Anterior cingulate cortex (tissue), 58 donors: ENCODE data around the gene SIM2.

Experiments
- DNase-seq, 58 donors: peaks; one replicate each; lab custom pipeline; 2025; lab: John Stamatoyannopoulos, UW

SIM2 gene

DNA sequence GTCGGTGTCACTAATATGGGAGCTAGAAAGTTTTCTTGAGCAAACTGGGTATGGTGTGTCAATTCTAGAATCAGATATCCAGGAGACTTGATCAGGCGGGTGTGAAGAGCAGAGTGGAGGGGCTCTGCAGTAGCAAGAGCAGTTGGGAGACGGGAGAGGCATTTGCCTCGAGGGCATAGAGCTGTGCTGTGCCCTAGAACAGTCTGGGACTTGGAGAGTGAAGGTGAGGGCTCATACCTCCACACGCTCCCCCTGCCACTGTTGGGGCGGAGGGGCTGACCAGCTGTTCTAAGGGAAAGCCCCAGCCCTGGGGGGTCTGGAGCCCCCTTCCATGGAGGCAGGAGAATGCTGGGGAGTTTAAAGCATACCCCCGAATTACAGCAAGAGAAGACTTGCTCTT is 33.8 kb downstream of the SIM2 start:
- no peak for DNase-seq

DNA sequence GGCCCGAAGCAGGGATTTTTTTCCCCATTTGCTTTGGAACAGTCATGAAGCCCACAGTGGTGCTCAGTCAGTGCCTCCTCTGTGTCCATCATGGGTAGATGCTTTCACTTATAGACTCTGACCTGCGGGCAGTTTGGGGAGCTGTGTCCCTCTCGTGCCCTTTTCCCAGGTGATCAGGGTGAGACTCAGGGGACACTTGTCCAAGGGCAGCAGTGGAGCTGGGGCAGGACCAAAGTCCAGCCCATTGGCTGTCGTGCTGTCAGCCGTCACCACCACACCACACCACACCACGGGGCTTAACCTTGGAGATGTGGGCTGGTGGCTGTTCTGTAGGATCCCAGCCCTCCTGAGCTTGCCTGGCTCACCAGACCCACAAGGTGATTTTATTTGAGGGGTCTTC is 34.9 kb downstream of the SIM2 start:
- no peak for DNase-seq

DNA sequence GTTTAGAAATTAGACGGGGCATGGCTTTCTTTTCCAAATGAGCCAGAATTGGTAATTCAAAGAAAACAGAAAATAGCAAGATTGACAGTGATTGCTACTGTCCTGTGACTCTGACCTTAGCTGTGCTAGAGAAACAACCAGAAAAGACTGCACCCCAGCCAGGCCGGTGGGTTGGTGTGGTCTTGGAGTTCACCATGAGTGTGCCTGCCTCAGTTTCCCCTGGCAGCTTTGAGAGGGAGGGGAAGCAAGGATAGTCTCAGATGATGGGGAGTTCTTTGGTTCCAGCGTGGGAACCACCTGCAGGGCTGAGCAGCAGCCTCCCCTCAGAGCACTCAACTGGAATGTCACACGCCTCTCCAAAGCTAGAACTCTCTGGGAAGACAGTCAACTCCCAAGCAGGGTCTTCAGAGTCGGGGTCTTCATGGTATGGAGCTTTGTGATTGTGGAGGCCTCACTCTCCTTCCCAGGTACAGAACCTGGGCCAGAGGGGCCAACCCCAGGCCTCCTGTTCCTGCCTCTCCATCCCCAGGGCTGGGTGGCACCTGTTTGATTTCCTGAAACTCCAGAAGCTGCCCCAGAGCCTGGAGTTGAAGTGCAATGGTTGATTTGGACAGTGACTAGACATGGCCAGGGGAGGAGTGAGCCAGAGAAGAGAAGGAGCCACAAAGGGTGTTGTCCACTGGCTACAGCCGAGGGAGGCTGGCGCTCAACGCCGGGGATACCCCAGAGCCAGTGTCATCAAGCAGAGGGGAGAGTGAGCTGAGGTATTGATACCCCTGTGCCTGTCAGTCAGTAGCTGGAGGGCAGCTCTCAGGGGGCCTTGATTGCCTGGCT is 35.7 kb downstream of the SIM2 start:
- DNase-seq: no peak

DNA sequence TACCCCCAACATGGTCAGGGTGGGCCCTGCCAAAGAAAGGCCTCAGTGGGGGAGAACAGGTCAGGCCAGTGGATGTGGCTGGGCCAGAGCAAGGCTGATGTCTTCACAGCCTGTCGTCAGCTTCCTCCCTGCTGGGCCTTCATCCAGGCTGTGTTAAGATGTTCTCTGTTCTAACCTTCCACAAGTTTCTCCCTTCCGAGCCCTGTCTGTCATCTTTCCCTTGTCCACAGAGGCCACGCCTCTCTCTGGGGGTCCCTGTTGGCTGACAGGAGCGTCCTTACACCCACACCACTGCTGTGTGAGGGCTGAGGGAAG is 36.2 kb downstream of the SIM2 start:
- DNase-seq: no peak

DNA sequence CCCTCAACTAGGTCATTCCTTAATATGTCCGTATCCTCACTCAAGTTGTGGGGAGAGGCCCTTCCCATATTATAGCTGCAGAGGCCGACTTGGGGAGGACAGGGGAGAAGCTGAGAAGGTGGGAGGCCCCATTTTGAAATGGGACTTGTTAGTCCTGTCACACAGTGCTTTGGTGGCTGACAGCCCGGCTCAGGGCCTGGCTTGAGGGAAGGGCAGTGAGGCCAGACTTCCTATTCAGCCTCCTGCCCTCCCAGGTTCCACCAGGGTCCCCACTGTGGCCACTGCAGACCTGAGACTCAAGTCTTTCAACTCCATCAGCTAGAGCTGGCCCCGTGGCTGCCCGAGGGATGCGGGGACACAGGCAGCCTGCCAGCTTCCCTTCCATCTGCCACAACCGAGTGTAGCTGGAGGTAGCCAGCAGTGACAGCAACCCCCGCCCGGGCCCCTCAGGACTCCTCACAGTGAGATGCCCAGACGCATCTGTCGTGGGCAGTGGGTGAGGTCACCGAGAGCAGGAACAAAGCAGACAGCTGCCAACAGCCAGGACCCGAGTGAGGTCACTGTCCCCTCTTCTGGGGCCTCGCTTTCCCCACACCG is 36.9 kb downstream of the SIM2 start:
- no peak for DNase-seq

DNA sequence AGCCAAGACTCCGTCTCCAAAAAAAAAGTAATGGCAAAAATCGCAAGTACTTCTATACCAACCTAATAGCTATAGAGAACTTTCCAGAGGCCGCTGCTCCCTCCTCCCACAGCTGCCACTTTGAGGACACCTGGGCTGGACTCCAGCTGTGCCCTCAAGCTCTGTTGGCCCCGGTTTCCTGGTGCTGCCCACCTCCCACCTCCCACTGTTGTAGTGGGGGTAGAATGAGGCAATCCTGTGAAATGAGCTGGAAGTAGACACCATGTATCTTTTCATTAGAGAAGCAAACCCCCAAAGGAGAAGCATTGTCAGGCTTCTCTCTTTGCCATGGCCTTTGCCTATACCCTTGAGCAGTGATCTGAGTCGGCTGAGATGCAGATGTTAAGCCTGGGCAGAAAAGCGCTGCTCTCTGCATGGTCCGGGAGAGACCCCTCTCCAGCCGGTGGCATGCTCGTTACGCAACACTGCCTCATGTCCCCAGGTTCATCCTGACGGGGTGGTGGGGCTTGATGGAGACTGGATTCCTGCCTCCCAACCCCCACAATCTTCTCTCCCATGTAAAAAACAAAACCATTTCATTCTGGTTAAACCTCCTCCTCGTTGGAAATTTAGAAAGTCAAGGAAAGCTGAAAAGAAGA is 39.7 kb downstream of the SIM2 start:
- no peak for DNase-seq

DNA sequence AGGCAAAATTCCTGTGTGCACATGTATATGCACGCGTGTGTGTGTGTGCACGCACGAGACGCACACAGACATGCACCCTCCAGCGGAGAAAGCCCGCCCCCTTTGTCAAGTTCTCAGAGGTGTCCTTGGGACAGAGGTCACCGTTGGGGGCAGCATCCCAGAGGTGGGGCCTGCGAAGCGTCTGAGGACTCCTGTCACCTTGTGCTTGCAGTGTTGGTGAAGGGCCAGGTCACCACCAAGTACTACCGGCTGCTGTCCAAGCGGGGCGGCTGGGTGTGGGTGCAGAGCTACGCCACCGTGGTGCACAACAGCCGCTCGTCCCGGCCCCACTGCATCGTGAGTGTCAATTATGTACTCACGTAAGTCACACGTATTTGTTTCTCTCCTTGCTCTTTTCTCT is 42.6 kb downstream of the SIM2 start:
- DNase-seq: no peak

DNA sequence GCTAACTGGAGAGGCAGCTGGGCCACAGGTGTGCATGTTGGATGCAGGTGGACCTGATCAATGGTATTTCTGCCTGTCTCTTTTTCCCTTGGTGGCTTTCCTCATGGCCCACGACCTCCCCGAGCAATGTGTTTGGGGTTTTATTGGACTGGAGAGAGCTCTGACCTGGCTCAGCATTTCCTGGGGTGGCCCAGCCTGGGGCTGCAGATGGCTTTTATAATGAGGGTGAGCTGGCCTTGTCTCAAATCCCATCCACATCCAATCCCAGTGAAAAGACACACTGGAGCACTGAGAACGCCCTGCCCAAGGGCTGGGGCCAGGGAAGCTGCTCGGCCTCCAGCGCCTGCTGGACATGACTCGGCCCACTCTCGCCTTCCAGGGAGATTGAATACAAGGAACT is 44.1 kb downstream of the SIM2 start:
- no peak for DNase-seq

DNA sequence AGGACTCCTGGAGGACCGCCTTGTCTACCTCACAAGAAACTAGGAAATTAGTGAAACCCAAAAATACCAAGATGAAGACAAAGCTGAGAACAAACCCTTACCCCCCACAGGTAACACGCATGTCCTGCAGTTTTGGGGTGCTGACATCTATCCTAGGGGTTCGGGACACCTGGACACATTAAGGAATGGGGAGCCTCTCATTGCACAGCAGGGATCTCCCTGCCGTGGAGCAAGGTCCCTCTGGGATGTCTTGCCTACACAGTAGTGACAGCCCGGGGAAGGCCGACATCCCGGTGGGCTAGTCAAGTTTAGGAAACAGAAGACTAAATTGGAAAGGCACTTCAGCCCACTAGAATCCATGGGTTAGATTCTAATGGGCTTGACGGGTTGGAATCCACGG is 44.5 kb downstream of the SIM2 start:
- DNase-seq: no peak

DNA sequence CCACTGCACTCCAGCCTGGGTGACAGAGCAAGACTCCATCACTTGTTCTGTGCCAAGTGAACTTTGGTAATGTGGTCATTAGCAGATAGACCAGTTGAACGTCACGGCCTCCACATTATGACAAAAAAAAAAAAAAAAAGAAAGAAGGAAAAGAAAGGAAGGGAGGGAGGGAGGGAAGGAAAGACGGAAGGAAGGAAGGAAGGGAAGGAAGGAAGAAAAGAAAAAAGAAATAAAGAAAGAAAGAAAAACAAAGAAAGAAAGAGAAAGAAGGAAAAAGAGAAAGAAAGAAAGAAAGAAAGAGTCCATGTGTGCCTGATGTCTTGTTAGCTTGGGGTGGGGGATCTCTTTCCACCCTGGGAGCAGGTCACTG is 45.3 kb downstream of the SIM2 start:
- no peak for DNase-seq

DNA sequence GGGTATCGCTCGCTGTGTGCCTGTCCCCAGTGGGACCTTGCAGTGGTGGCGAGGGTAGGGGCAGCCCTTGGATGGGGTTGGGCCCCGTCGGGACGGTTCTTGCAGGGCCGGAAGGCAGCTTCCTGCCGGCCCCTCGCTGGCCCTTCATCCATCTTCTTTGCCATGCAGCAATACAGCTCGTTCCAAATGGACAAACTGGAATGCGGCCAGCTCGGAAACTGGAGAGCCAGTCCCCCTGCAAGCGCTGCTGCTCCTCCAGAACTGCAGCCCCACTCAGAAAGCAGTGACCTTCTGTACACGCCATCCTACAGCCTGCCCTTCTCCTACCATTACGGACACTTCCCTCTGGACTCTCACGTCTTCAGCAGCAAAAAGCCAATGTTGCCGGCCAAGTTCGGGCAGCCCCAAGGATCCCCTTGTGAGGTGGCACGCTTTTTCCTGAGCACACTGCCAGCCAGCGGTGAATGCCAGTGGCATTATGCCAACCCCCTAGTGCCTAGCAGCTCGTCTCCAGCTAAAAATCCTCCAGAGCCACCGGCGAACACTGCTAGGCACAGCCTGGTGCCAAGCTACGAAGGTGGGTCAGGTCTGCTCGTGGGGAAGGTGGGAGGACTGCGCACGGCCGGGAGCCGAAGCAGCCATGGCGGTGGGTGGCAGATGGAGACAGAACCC is 45.8 kb downstream of the SIM2 start:
- DNase-seq: peak in 14 of 58 donors; percentile 9 to 72 (median 18)

DNA sequence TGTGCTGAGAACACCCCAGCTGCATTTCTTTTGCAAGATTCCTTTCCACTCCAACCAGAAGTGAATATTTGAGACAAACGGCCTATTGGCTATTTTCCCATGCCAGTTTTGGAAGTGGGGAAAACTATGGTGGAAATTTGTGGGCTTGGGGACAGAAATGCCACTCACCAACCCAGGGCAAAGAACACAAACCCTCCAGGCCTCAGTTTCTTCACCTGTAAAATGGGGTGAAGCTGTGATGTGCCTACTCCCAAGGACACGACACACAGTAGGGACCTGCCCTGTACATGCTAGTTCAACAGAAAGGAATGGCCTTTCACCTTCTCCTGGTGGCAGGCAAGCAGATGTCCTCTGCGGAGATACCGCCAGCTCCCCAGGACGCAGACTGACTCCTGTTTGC is 46.5 kb downstream of the SIM2 start:
- DNase-seq: no peak

DNA sequence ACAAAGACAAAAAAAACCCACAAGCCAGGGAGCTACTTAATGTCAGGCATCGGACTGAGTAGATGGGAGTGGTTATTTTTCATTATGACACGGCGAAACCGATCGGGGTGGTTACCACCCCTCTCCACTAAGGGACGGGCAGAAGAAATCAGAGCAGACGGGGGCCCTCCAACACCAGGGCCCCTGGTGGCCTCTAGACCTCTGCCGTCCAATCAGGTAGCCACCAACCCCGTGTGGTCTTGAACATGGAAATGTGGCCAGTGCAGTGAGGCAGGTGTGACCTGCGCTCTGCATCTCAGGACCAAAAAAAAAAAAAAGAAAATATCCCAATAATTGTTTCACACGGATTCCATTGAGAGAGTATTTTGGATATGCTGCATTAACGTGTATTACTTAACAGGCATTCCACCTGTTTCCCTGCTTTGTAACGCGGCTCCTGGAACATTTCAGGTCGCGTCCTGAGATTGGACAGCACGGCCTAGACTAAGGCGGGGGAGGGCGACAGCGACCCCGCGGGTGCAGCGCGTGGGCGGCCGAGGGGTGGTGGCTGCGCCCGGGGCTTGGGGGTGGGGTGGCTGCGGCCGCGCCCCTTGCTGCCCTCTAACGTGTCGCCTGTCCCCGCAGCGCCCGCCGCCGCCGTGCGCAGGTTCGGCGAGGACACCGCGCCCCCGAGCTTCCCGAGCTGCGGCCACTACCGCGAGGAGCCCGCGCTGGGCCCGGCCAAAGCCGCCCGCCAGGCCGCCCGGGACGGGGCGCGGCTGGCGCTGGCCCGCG is 48.3 kb downstream of the SIM2 start:
- peak in 4 of 58 donors; percentile 27 to 49 (median 40) for DNase-seq

DNA sequence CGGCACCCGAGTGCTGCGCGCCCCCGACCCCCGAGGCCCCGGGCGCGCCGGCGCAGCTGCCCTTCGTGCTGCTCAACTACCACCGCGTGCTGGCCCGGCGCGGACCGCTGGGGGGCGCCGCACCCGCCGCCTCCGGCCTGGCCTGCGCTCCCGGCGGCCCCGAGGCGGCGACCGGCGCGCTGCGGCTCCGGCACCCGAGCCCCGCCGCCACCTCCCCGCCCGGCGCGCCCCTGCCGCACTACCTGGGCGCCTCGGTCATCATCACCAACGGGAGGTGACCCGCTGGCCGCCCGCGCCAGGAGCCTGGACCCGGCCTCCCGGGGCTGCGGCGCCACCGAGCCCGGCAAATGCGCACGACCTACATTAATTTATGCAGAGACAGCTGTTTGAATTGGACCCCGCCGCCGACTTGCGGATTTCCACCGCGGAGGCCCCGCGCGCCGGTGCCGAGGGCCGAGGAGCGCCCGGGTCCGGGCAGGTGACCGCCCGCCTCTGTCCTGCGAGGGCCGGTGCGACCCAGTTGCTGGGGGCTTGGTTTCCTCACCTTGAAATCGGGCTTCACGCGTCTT is 49.0 kb downstream of the SIM2 start:
- DNase-seq: peak in 37 of 58 donors; percentile 14 to 65 (median 40)

DNA sequence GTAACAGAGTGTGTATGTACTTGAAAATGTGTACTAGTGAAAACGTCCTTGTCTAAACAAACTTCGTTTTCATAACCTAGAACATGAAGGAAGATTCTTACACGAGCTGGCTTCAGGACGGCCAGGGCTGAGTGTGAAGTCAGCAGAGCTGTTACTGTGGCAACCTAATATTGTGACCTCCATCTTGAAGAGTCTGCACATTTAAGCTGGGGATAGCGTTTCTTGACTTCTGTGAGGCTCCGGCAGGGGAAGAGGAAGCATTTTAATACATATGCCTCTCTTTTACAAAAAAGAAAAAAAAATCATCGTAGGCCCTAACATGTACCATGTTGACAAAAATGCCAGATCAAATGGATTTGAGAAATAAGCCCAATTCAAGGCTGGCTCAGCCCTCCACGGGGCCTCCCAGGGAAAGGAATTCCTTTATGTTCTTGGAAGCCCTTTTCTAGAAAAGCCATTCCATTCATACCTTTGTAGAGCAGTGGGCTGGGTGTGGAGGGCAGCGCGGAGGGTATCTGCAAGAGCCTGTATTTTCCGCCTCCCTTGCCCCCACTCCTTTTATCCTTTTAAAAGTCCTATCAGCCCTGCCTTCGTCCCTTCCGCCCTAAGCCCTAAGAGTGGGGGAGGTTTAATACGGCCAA is 51.1 kb downstream of the SIM2 start:
- DNase-seq: no peak

DNA sequence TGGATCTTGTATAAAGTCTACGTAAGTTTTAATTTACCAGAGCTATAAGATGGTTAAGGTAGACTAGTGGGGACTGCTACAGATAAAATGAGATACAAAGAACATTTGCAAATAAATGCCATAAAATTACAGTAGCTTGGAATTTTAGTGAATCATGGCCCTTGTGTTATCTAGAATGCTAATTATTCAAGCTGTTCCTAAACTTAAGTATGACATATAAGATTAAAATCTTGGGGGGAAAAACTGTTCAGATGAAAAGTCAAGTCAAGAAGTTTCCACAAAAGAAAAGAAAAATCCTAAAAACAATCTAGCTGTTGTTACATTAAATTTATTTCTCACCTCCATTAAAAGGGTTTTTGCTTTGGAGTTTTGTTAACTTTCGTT is 51.7 kb downstream of the SIM2 start:
- DNase-seq: no peak

DNA sequence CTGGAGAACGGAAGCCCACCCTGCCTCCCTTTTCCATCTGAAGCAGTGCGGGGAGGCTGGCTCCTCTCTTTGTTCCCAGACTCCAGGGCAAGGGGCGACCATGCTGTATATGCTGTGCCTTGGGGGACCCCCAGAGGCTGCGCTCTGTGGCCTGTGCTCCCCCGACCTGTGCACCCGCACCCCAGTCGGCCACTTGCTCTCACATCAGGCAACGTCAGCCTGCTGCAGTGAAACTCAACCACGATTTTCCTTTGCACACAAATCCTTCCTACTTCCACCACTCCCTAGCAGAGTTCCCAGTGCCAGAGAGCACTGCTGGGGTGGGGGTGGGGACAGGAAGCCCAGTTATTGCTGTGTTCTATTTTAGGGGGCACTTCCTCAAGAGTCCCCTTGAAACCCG is 52.5 kb downstream of the SIM2 start:
- DNase-seq: no peak

DNA sequence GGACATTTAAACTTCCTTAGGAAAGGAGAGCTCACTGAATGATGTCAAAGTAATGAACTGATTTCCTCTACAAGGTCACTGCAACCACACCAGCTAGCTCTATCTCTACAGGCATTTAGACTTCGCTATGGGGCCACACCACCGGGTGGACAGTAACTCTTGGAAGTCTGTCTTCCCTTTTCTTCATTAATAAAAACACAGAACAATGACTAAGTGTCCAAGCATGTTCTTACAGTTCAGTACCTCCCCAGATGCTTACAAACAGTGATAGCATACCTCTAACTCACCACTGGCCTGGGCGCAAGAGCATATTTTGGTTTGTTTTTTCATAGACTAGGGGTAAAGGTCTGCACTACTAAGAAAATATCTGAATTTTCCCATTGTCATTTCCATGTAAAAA is 54.6 kb downstream of the SIM2 start:
- no peak for DNase-seq

DNA sequence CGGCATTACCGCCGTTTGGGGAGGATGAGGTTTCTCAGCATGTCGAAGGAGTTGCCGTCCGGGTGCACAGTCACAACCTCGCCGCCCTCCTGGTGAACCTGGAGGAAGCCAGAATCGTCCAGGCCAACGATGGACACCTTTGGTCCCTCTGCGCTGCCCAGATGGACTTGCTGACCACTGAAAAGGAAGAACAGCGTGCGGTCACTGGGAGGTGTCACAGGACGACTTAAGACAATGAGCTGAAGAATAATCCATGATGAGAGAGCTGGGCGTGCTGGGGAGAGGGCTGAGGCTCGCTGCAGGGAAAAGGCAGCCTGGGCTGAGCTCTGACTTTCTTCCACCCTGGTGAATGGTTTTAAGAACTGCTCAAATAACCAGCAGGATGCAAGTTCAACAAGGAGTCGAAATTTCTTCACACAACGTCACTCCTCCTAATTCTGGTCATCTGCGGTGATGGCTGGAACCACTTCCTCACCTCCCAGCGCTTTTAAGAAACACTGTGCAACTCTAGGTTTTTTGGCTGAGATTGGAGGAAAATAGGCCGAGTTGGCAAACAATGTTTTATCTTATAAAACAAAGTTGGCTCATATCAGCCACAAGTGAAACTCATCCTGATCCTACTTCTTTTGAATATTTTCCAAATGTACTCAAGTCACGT is 55.5 kb downstream of the SIM2 start:
- DNase-seq: no peak
